Measurements from ENCODE around the gene AGTR2. TPM values are rescaled to one million over a fixed set of nuclear protein-coding genes. Genes with fewer than 3 reads are reported as not detected.

Gene AGTR2
- total and polyA plus RNA-seq, 2 of the 4 experiments (the other 2 are of a cell fraction): not detected

DNA sequence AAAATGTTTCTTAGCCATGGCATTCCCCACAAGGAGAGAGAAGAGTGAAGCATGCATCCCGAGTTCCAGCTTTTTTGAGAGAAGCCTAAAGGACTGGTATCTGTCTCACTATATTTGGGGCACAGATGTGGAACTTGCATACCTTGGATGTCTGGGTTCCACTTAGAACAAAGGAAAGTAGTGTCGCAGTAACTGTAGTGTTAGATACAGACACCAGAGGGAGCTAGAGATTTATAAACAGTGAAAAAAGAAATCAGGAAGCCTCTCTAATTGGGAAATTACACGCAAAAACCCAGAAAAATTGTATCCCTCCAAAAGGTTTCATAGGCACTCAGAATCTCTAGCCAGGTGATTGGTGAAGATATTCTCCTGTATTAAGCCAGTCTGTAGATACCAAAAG is 34.4 kb downstream of the AGTR2 start:
- dilution Hi-C loops (cut with HindIII; ENCODE audit: low sequenced_read_pairs, unreplicated experiment) (no loop called here), intact Hi-C loops (cut with micrococcal nuclease) (no loop called here), in situ Hi-C loops (cut with MboI; ENCODE audit: low sequenced_read_pairs) (no loop called here)
- Histone ChIP-seq H3K4me1 (ENCODE audit: control insufficient read depth, insufficient read depth, low read length) (no peaks in the 10 kb centered on the region), H3K14ac (replicated peaks; ENCODE audit: low read depth, low read length) (no peak overlapping the region), H3K4me2 (ENCODE audit: low read depth, low read length) (no peak overlapping the region), H3K9ac (ENCODE audit: low read depth, low read length) (no peak overlapping the region), H4K20me1 (ENCODE audit: insufficient read depth, low read length) (no peaks in the 10 kb centered on the region), H3K4ac (ENCODE audit: low read depth, low read length) (no peak overlapping the region), H2BK120ac (ENCODE audit: low read depth, low read length) (no peak overlapping the region), H2AK9ac (replicated peaks; ENCODE audit: low read depth, low read length, poor library complexity) (no peak overlapping the region), H4K8ac (ENCODE audit: low read depth in 2 of 2, low read length in 2 of 2) (no peak overlapping the region), H2BK5ac (ENCODE audit: low read depth, low read length, poor library complexity, severe bottlenecking) (no peak overlapping the region), H3K18ac (ENCODE audit: low read depth, low read length) (no peak overlapping the region), H3K36me3 (ENCODE audit: control insufficient read depth, insufficient read depth, low read length) (no peaks in the 10 kb centered on the region), H3K27me3 (ENCODE audit: control insufficient read depth, insufficient read depth, low read length) (no peaks in the 10 kb centered on the region), H3K27ac (ENCODE audit: insufficient read depth, low read length) (no peak overlapping the region), H3K56ac (ENCODE audit: extremely low read depth, insufficient read depth, low read length) (no peak overlapping the region), H2AK5ac (ENCODE audit: low read depth, low read length) (no peak overlapping the region), H3K4me3 (ENCODE audit: insufficient read depth, low read depth, low read length) (no peak overlapping the region), H2BK20ac (ENCODE audit: low read depth, low read length) (no peak overlapping the region), H2BK15ac (ENCODE audit: low read depth, low read length) (no peak overlapping the region), H3K23ac (ENCODE audit: low read depth, low read length) (no peak overlapping the region), H3K79me1 (ENCODE audit: low read depth in 1 of 2, low read length in 2 of 2) (no peaks in the 10 kb centered on the region), H4K5ac (ENCODE audit: low read depth, low read length) (no peak overlapping the region), H3K9me1 (ENCODE audit: insufficient read depth, low read length) (no peaks in the 10 kb centered on the region), H4K91ac (ENCODE audit: insufficient read depth, low read depth, low read length) (no peak overlapping the region), H3K9me3 (ENCODE audit: control insufficient read depth, insufficient read depth, low read length) (no peaks in the 10 kb centered on the region; the same call in 1 of the 2 replicates), H2AFZ (replicated peaks; ENCODE audit: low read length, poor library complexity) (no peak overlapping the region)
- ATAC-seq (ENCODE audit: low read depth) (no peak), DNase-seq (no peak)
- no TSS peak for BruUV-seq (replicated peaks)
- ChIA-PET CTCF (no interaction called here), POLR2A (ENCODE audit: unreplicated experiment) (no interaction called here)
- WGBS, 2 experiments (ENCODE audit: extremely low coverage in 2 of 2, insufficient read length in 1 of 2): no CpG with 5 or more reads among the region's 3 CpGs
- TF ChIP-seq POLR2A (IDR thresholded peaks at IDR 0.05; ENCODE audit: low read depth, low read length) (no peak), RAD21 (IDR thresholded peaks at IDR 0.05; ENCODE audit: low read length) (peak; percentile 48), MAFK (IDR thresholded peaks at IDR 0.05; ENCODE audit: low read depth, low read length) (no peak), CHD1 (IDR thresholded peaks at IDR 0.05; ENCODE audit: low read depth, low read length) (no peak), SMC3 (IDR thresholded peaks at IDR 0.05; ENCODE audit: low read depth, low read length) (peak; percentile 44)
- TF ChIP-seq, protein P1, sequence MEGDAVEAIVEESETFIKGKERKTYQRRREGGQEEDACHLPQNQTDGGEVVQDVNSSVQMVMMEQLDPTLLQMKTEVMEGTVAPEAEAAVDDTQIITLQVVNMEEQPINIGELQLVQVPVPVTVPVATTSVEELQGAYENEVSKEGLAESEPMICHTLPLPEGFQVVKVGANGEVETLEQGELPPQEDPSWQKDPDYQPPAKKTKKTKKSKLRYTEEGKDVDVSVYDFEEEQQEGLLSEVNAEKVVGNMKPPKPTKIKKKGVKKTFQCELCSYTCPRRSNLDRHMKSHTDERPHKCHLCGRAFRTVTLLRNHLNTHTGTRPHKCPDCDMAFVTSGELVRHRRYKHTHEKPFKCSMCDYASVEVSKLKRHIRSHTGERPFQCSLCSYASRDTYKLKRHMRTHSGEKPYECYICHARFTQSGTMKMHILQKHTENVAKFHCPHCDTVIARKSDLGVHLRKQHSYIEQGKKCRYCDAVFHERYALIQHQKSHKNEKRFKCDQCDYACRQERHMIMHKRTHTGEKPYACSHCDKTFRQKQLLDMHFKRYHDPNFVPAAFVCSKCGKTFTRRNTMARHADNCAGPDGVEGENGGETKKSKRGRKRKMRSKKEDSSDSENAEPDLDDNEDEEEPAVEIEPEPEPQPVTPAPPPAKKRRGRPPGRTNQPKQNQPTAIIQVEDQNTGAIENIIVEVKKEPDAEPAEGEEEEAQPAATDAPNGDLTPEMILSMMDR (conservative IDR thresholded peaks at IDR 0.05; ENCODE audit: low read depth, low read length): peak; percentile 49
